ENCODE measurements around the gene PDXP.
A peak's percentile ranks its signal among the peaks of the same experiment; 100 is the strongest.

The PDXP gene

DNA sequence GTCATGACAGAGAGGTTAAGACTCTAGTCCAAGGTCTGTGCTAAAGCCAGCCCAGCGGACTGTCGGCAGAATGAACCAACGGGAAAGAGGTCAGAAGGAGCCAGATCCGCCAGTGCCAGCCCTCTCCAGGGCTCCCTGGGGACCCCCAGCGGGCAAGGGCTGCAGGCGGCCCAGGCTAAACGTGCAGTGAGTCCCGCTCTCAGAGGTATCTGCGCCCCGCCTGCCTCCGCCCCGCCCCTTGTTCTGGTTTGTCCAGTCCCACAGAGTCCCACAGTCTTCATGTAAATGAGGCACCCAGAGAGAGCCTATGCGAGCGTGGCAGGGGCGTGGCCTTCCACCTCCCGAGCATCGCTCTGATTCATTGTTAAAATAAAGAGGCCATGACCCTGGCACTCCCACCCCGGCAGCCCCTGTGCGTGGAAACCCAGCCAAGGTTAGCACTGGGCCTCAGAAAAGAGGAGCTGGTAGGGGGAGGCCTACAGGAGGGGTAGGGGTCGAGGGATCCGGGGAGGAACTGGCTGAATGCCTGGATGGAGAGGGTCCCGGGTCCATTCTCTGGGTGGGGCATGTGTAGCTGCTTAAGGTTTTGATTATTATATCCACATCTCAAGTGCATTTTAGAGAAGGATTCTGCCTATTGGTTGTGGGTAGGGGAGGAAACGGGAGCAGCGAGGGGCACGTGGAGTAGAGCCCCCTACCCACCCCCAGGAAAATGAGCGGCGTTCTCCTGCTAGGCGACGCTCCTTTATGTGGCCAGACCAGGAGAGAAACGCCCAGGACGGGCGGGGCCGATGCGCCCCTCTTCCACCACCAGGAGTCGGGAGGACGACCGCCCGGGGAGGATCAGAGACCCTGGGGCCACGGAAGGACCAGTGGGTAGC lies 38.4 kb downstream of the PDXP start, which contains the start of gene TRIOBP (continued):
- TF ChIP-seq KLF8 (tag by site-specific recombination; IDR thresholded peaks at IDR 0.05), result peak; percentile 51; the same call in 1 of the 2 replicates
- no peak for TF ChIP-seq ZBTB26 (tag by site-specific recombination; optimal IDR thresholded peaks at IDR 0.05)
- TF ChIP-seq ZEB2 (tag by site-specific recombination; IDR thresholded peaks at IDR 0.05), result peak; percentile 62; the same call in 1 of the 2 replicates
- peak; percentile 60; the same call in 1 of the 2 replicates for TF ChIP-seq KLF1 (tag by site-specific recombination; IDR thresholded peaks at IDR 0.05)
- no peak for TF ChIP-seq ZNF184 (tag by site-specific recombination; IDR thresholded peaks at IDR 0.05)
- TF ChIP-seq ZNF24 (tag by site-specific recombination; IDR thresholded peaks at IDR 0.05), result no peak
- TF ChIP-seq ZNF701 (tag by site-specific recombination; IDR thresholded peaks at IDR 0.05), result no peak
- TF ChIP-seq CTCF (tag by site-specific recombination; IDR thresholded peaks at IDR 0.05), result peak; percentile 73
- TF ChIP-seq ZNF768 (tag by site-specific recombination; IDR thresholded peaks at IDR 0.05), result no peak
- TF ChIP-seq ZNF26 (tag by site-specific recombination; IDR thresholded peaks at IDR 0.05), result no peak
- peak; percentile 75; the same call in 1 of the 2 replicates for TF ChIP-seq HIC1 (tag by site-specific recombination; IDR thresholded peaks at IDR 0.05)
- TF ChIP-seq BCL11A (tag by site-specific recombination; IDR thresholded peaks at IDR 0.05; ENCODE audit: low read depth), result peak; percentile 39; the same call in 1 of the 2 replicates
- peak; percentile 46; the same call in 1 of the 2 replicates for TF ChIP-seq KLF17 (tag by site-specific recombination; IDR thresholded peaks at IDR 0.05)
- peak; percentile 61; the same call in 1 of the 2 replicates for TF ChIP-seq IKZF3 (tag by site-specific recombination; IDR thresholded peaks at IDR 0.05)
- TF ChIP-seq KLF16 (tag by site-specific recombination; IDR thresholded peaks at IDR 0.05), result 0 out of 2 replicates have a peak, but pooled peaks have one; percentile 23
- TF ChIP-seq KLF9 (tag by site-specific recombination; IDR thresholded peaks at IDR 0.05; ENCODE audit: low read depth), result peak; percentile 80; the same call in 1 of the 2 replicates
- TF ChIP-seq ZNF174 (tag by site-specific recombination; IDR thresholded peaks at IDR 0.05), result no peak
- TF ChIP-seq PATZ1 (tag by site-specific recombination; IDR thresholded peaks at IDR 0.05), result peak; percentile 56
- TF ChIP-seq ZBTB17 (tag by site-specific recombination; IDR thresholded peaks at IDR 0.05), result peak; percentile 81
- TF ChIP-seq WT1 (tag by site-specific recombination; IDR thresholded peaks at IDR 0.05), result peak; percentile 54; the same call in 1 of the 2 replicates
- no peak for TF ChIP-seq ZNF280C (tag by site-specific recombination; IDR thresholded peaks at IDR 0.05)
- no peak for TF ChIP-seq ZNF747 (tag by site-specific recombination; IDR thresholded peaks at IDR 0.05)
- peak; percentile 78 for TF ChIP-seq GLIS1 (tag by site-specific recombination; IDR thresholded peaks at IDR 0.05)
- TF ChIP-seq ZNF776 (tag by site-specific recombination; IDR thresholded peaks at IDR 0.05; ENCODE audit: borderline replicate concordance), result no peak

All from HEK293 (cell line).